ENCODE measurements around the gene FTO. TPM values are rescaled to one million over a fixed set of nuclear protein-coding genes. Genes with fewer than 3 reads are reported as not detected.

FTO gene
- total RNA-seq, 1 donor from 2014 or later = 70.5 TPM

GRCh38 chr16:53966821-53967571 is 263.0 kb downstream of the FTO start:
- no peak for DNase-seq (ENCODE audit: extremely low spot score in 2 of 2)
- Histone ChIP-seq H3K4me1 (no peaks in the 10 kb centered on the region), H3K27ac (no peak overlapping the region), H3K27me3 (no peaks in the 10 kb centered on the region), H3K4me3 (no peak overlapping the region), H3K36me3 (no peaks in the 10 kb centered on the region), H3K9me3 (no peaks in the 10 kb centered on the region)
- intact Hi-C loops (cut with DNase I) = no loop called here
- no peak for TF ChIP-seq CTCF (IDR thresholded peaks at IDR 0.05)
- no peak for TF ChIP-seq POLR2AphosphoS5 (IDR thresholded peaks at IDR 0.05; ENCODE audit: insufficient read depth in 1 of 2, low read depth in 1 of 2)
- no peak for TF ChIP-seq POLR2A (IDR thresholded peaks at IDR 0.05)

- Histone ChIP-seq H3K9me3 (no peaks in the 10 kb centered on the region), H3K4me3 (no peak overlapping the region), H3K4me1 (no peaks in the 10 kb centered on the region), H3K27me3 (no peaks in the 10 kb centered on the region), H3K36me3 (no peaks in the 10 kb centered on the region), H3K27ac (no peak overlapping the region)
- no peak for DNase-seq (ENCODE audit: extremely low spot score in 2 of 2)
- intact Hi-C loops (cut with DNase I) = no loop called here
- TF ChIP-seq POLR2A (IDR thresholded peaks at IDR 0.05) (no peak), POLR2AphosphoS5 (IDR thresholded peaks at IDR 0.05; ENCODE audit: insufficient read depth in 1 of 2, low read depth in 1 of 2) (no peak), CTCF (IDR thresholded peaks at IDR 0.05) (no peak)
These were observed 263.6 kb downstream of the FTO start for GRCh38 chr16:53967572-53967971.

GRCh38 chr16:53968454-53968853 is 264.5 kb downstream of the FTO start:
- DNase-seq (ENCODE audit: extremely low spot score in 2 of 2) = no peak
- Histone ChIP-seq H3K4me1 (no peaks in the 10 kb centered on the region), H3K4me3 (no peak overlapping the region), H3K27ac (no peak overlapping the region), H3K27me3 (no peaks in the 10 kb centered on the region), H3K9me3 (no peaks in the 10 kb centered on the region), H3K36me3 (no peaks in the 10 kb centered on the region)
- TF ChIP-seq CTCF (IDR thresholded peaks at IDR 0.05) (no peak), POLR2A (IDR thresholded peaks at IDR 0.05) (no peak), POLR2AphosphoS5 (IDR thresholded peaks at IDR 0.05; ENCODE audit: insufficient read depth in 1 of 2, low read depth in 1 of 2) (no peak)
- intact Hi-C loops (cut with DNase I) = no loop called here

GRCh38 chr16:53968896-53969295 is 264.9 kb downstream of the FTO start:
- no peak for DNase-seq (ENCODE audit: extremely low spot score in 2 of 2)
- TF ChIP-seq POLR2A (IDR thresholded peaks at IDR 0.05) (no peak), POLR2AphosphoS5 (IDR thresholded peaks at IDR 0.05; ENCODE audit: insufficient read depth in 1 of 2, low read depth in 1 of 2) (no peak), CTCF (IDR thresholded peaks at IDR 0.05) (no peak)
- Histone ChIP-seq H3K9me3 (no peaks in the 10 kb centered on the region), H3K27me3 (no peaks in the 10 kb centered on the region), H3K27ac (no peak overlapping the region), H3K4me1 (no peaks in the 10 kb centered on the region), H3K36me3 (no peaks in the 10 kb centered on the region), H3K4me3 (no peak overlapping the region)
- intact Hi-C loops (cut with DNase I) = no loop called here

GRCh38 chr16:53971616-53972015 is 267.7 kb downstream of the FTO start:
- Histone ChIP-seq H3K4me3 (no peak overlapping the region), H3K27me3 (no peaks in the 10 kb centered on the region), H3K27ac (no peak overlapping the region), H3K9me3 (no peaks in the 10 kb centered on the region), H3K36me3 (no peaks in the 10 kb centered on the region), H3K4me1 (no peaks in the 10 kb centered on the region)
- intact Hi-C loops (cut with DNase I) = no loop called here
- DNase-seq (ENCODE audit: extremely low spot score in 2 of 2) = no peak
- TF ChIP-seq CTCF (IDR thresholded peaks at IDR 0.05) (no peak), POLR2A (IDR thresholded peaks at IDR 0.05) (no peak), POLR2AphosphoS5 (IDR thresholded peaks at IDR 0.05; ENCODE audit: insufficient read depth in 1 of 2, low read depth in 1 of 2) (no peak)
